Measurements from ENCODE around the gene RAB5A.

DNA sequence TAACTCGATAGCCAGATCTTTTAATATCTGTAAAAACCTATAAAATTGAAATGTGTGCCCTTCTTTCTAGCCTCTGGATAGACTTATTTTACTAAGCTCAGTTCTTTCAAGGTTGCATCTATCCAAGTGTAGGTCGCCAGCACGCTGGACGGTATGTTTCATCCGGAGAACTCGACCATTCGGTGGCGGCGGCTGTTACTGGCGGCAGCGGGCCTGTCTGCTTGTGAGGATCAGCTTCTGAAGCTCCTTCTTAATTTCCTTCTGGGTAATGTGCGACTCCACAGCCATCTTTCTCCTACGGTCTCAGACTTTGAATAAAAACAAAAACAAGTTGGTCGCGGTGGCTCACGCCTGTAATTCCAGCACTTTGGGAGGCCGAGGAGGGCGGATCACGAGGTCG, 61.1 kb downstream of the RAB5A start:
- TF ChIP-seq, protein P1, sequence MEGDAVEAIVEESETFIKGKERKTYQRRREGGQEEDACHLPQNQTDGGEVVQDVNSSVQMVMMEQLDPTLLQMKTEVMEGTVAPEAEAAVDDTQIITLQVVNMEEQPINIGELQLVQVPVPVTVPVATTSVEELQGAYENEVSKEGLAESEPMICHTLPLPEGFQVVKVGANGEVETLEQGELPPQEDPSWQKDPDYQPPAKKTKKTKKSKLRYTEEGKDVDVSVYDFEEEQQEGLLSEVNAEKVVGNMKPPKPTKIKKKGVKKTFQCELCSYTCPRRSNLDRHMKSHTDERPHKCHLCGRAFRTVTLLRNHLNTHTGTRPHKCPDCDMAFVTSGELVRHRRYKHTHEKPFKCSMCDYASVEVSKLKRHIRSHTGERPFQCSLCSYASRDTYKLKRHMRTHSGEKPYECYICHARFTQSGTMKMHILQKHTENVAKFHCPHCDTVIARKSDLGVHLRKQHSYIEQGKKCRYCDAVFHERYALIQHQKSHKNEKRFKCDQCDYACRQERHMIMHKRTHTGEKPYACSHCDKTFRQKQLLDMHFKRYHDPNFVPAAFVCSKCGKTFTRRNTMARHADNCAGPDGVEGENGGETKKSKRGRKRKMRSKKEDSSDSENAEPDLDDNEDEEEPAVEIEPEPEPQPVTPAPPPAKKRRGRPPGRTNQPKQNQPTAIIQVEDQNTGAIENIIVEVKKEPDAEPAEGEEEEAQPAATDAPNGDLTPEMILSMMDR (IDR thresholded peaks at IDR 0.05), result no peak
- TF ChIP-seq POLR2AphosphoS5 (IDR thresholded peaks at IDR 0.05), result no peak
- TF ChIP-seq POLR2A (IDR thresholded peaks at IDR 0.05), result no peak

Data from prostate gland (tissue), 2 donors.